GM18520 (cell line): ENCODE measurements around the gene CFAP161.

ENCODE experiments used
- ATAC-seq: cut with Tn5 transposase; IDR thresholded peaks from one replicate; pipeline ENCODE4 v1.9.1; 2021; ENCODE audit not compliant: unreplicated experiment

CFAP161 gene, protein sequence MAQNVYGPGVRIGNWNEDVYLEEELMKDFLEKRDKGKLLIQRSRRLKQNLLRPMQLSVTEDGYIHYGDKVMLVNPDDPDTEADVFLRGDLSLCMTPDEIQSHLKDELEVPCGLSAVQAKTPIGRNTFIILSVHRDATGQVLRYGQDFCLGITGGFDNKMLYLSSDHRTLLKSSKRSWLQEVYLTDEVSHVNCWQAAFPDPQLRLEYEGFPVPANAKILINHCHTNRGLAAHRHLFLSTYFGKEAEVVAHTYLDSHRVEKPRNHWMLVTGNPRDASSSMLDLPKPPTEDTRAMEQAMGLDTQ

GRCh38 chr15:81133782-81134461, at the start of gene CFAP161:
TSS of gene CFAP161 (plus strand) at chr15:81134270. CDS start at chr15:81134330, 60 bp downstream.
- ATAC-seq = no peak

DNA sequence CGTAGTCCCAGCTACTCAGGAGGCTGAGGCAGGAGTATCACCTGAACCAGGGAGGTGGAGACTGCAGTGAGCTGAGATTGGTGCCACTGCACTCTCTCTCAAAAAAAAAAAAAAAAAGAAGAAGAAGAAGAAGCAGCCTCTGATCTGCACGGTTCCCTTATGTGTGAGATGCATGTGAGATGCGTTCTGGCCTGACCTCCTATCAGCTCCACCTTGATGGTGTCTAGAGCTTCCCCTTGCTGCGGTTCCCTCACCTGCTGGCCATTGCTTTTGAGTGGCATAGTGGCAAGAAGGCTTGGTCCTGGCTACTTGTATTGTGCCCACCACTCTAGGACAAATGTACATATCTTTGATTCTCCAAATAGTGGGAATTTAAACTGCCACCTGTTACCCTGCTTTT, 49.4 kb upstream of the CFAP161 start:
- ATAC-seq = no peak

DNA sequence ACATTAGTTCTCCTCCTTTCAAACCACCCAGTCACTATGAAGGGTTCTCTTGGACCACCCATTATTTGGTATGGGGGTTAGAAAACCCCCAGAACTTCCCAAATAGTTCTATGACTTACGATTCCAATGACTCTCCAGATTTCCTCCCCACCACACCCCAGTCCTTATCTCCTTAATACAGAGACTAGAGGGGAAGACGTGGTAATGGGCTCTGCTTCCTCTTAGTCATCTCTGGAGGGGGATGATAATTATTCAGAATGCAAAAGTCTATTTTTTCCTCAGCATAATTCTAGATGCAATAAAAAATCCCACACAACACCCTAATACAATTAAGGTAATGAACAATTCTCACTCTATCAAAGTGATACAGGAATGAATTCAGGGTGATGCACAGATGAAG, 48.9 kb upstream of the CFAP161 start:
- no peak for ATAC-seq

DNA sequence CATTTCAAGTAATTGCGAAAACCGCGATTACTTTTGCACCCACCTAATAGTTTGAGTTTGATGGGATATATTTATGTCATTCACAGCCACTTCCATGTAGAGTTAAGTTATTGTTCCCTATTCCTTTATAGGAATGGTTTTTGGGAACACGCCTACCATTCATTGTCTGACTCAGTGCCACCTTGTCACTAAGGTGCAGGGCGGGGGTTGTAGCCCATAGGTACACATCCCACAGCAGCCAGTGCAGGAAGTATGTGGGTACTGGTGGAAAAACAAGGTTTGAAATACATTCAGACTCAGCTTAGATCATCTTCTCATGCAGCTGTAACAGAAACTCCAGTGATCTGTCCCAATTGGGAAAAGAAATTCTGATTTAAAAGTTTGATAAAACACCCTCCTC, 48.2 kb upstream of the CFAP161 start:
- no peak for ATAC-seq

DNA sequence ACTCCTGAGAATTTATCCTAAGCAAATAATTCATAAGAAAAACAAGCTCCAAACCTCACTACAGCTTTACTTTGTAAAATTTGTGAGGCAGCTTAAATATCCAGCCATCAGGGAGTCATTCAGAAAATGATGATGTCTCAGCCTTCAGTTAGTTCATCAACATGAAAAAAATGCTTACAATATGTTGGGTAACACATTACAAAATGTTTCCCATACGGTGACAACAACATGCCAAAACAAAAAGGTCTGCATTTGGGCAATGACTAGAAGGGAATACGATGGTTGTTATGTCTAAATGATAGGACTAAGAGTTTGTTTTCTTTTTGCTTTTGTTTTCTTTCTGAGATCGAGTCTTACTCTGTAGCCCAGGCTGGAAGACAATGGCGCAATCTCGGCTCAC, 47.0 kb upstream of the CFAP161 start:
- ATAC-seq = no peak

GRCh38 chr15:81087694-81088093, 46.4 kb upstream of the CFAP161 start:
- ATAC-seq = no peak

GRCh38 chr15:81088470-81089013, 45.5 kb upstream of the CFAP161 start:
- no peak for ATAC-seq

GRCh38 chr15:81091889-81092558, 42.0 kb upstream of the CFAP161 start:
- no peak for ATAC-seq

GRCh38 chr15:81092559-81092902, 41.5 kb upstream of the CFAP161 start:
- ATAC-seq = no peak

DNA sequence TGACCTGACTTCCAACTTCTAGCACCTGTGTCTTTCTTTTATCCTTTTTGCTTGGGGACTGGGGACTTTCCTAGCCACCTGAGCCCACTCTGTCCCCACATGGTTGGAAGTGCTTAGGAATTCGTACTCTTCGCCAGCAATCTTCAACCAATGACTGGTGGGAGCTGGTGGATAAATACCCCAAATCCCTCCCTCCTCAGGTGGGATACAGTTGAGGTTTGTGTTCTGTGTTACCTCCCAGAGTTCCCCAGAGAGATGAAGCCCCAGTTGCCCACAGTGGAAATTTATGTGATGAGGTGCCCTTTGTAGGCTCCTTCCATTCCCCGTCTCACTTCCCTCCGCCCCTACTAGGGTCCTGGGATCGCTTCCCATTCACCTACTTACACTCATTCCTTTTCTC, 40.1 kb upstream of the CFAP161 start:
- ATAC-seq = no peak

DNA sequence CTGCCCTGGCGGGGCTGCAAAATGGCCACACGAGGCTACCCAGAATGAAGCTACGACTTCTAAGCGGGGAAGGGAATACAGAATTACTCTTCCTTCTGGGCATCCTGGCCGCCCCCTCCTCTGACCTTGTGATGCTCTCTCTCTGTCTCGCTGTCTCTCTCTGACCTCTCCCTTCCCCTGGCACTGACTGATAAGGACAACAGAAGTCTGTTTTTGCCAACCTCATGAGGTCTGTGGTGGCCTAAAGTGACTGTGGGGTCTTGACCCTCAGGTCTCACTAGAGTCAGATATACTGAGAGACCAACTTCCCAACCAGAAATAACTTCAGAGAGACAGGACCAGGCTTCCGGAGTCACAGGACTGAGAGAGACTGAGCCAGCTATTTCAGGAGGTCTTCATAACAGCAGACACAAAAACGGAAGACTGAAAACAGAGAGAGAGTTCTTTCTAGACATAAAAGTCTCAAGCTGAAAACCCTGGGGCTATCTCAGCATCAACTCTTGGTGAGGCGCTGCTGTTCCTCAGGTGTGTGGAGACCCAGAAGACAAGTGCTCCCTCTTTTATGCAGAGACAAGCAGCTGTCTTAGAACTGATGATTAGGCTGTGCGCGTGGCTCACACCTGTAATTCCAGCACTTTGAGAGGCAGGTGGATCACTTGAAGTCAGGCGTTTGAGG, 38.2 kb upstream of the CFAP161 start:
- no peak for ATAC-seq

- no peak for ATAC-seq
These were observed 37.7 kb upstream of the CFAP161 start for GRCh38 chr15:81096398-81096797.

- ATAC-seq = no peak
These were observed 36.8 kb upstream of the CFAP161 start for GRCh38 chr15:81097116-81097889.

- ATAC-seq = no peak
These were observed 36.2 kb upstream of the CFAP161 start for GRCh38 chr15:81097890-81098280.

GRCh38 chr15:81098349-81098748, 35.7 kb upstream of the CFAP161 start:
- ATAC-seq = no peak

- ATAC-seq = no peak
These were observed 35.0 kb upstream of the CFAP161 start for GRCh38 chr15:81098861-81099651.

- ATAC-seq = no peak
These were observed 31.9 kb upstream of the CFAP161 start for GRCh38 chr15:81101894-81102815.

DNA sequence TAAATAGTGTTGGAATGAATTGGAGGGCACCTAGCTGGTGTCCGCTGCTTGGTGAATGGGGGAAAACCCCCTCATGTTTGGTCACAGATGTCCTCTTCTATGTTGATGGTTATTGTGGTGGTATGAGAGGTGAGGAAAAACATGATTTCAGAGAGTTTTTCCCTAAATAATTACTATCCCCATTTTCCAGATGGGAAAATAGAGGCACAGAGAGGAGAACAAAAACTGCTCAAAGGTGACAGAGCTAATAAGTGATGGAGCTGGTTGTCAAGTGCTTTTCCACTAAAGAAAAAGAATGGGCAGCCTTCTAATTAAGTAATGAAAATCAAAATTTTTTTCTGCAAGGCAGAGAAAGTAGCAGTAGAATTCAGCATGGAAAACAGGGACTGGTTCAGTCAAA, 30.2 kb upstream of the CFAP161 start:
- no peak for ATAC-seq

DNA sequence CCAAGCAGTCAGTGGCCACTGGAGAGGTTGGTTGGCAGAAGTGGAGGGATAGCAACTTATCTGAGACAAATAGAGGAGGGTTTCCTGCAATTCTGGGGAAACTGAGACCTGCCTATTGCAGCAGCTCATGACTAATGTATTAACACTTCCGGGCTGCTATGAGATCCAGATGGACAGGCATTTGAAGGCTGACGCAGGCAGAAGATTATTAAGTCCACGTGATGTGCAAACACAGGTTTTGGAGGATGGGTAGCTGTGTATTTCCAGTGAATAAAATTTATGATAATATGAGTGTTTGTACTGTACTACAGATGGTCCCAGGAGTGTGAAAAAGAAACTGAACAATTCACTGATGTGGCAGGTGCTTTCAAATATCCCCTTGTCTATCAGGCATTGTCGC, 28.5 kb upstream of the CFAP161 start:
- ATAC-seq = no peak
